H1 (cell line): Measurements from ENCODE around the gene KATNIP. TPM values are rescaled to one million over a fixed set of nuclear protein-coding genes. Genes with fewer than 3 reads are reported as not detected.

Experiments
- CTCF ChIA-PET: fragments of 300-600 bp; sonication (Branson Sonifier 250); formaldehyde crosslinking; loops from one replicate; lab custom pipeline; 2021; ENCODE audit not compliant: partially characterized antibody; lab: Charles Lee
- POLR2A ChIA-PET: fragments of 300-600 bp; sonication (Branson Sonifier 250); formaldehyde crosslinking; loops from one replicate; lab custom pipeline; 2021; ENCODE audit warnings: inconsistent platforms; ENCODE audit not compliant: partially characterized antibody; lab: Charles Lee
- DNase-seq, 2 experiments: peaks; one replicate each; pipeline versions ENCODE4 v3.0.0 to v3.0.0-alpha.2; 2010 to 2022; ENCODE audit warnings: low spot score in 2 of 2, low read depth in 1 of 2, mixed read lengths in 1 of 2
- FAIRE-seq: peaks from 2 replicates; lab custom pipeline; 2011; peaks lifted over from hg19 to GRCh38; lab: Jason Lieb, UNC
- H2AFZ ChIP-seq: 2 replicates; pipeline ENCODE4 v1.8.1; 2012; ENCODE audit warnings: low read length, inconsistent platforms
- H2AK5ac ChIP-seq: 2 replicates; pipeline ENCODE4 v1.6.1; 2013; ENCODE audit warnings: low read depth, low read length
- H2BK120ac ChIP-seq: replicated peaks from 2 replicates; pipeline ENCODE3; 2013; ENCODE audit warnings: low read depth, low read length, inconsistent platforms
- H2BK12ac ChIP-seq: 2 replicates; pipeline ENCODE4 v1.6.1; 2013; ENCODE audit warnings: low read depth, low read length
- H2BK15ac ChIP-seq: 2 replicates; pipeline ENCODE4 v1.6.1; 2013; ENCODE audit warnings: low read length
- H2BK20ac ChIP-seq: 2 replicates; pipeline ENCODE4 v1.6.1; 2013; ENCODE audit warnings: low read length
- H2BK5ac ChIP-seq: 2 replicates; pipeline ENCODE4 v1.6.1; 2013; ENCODE audit warnings: low read depth, low read length
- H3K14ac ChIP-seq: 2 replicates; pipeline ENCODE4 v1.6.1; 2013; ENCODE audit warnings: inconsistent platforms; ENCODE audit not compliant: insufficient read length
- H3K18ac ChIP-seq: 2 replicates; pipeline ENCODE4 v1.6.1; 2013; ENCODE audit warnings: low read length; ENCODE audit errors: extremely low read depth
- H3K23ac ChIP-seq: 2 replicates; pipeline ENCODE4 v1.6.1; 2013; ENCODE audit warnings: inconsistent platforms; ENCODE audit not compliant: insufficient read length
- H3K23me2 ChIP-seq: 2 replicates; pipeline ENCODE4 v1.6.1; 2013; ENCODE audit warnings: low read depth, low read length
- H3K27ac ChIP-seq: 2 replicates; pipeline ENCODE4 v1.6.1; 2011; ENCODE audit warnings: low read depth, low read length, inconsistent platforms
- H3K27me3 ChIP-seq, 4 experiments: replicated peaks in 1 of 4; 1 replicate in 1 of 4; 2 replicates in 3 of 4; pipeline versions ENCODE4 v1.6.1 to v1.8.1; 2011 to 2013; ENCODE audit warnings: low read length in 3 of 4, mild to moderate bottlenecking in 3 of 4, inconsistent platforms in 2 of 4, mixed read lengths in 2 of 4, moderate library complexity in 1 of 4; ENCODE audit not compliant: control insufficient read depth in 3 of 4, insufficient read depth in 3 of 4; ENCODE audit errors: extremely low read depth in 1 of 4
- H3K36me3 ChIP-seq, 4 experiments: 2 replicates each; pipeline versions ENCODE4 v1.6.1 to v1.8.1; 2011 to 2013; ENCODE audit warnings: mild to moderate bottlenecking in 4 of 4, low read length in 3 of 4, moderate library complexity in 2 of 4, control low read depth in 1 of 4, inconsistent platforms in 1 of 4; ENCODE audit not compliant: insufficient read depth in 4 of 4, control insufficient read depth in 2 of 4
- H3K4ac ChIP-seq: replicated peaks from 2 replicates; pipeline ENCODE3; 2013; ENCODE audit warnings: low read length, low read depth, mixed read lengths, inconsistent platforms; ENCODE audit not compliant: insufficient read length
- H3K4me1 ChIP-seq, 4 experiments: replicated peaks in 1 of 4; 1 replicate in 1 of 4; 2 replicates in 3 of 4; pipeline versions ENCODE4 v1.6.1 to v1.8.1; 2011 to 2013; ENCODE audit warnings: low read length in 3 of 4, inconsistent platforms in 2 of 4, mixed read lengths in 1 of 4; ENCODE audit not compliant: insufficient read depth in 4 of 4, control insufficient read depth in 3 of 4
- H3K4me2 ChIP-seq, 2 experiments: 2 replicates each; pipeline versions ENCODE4 v1.6.1 to v1.8.1; 2011 to 2013; ENCODE audit warnings: low read depth in 2 of 2, low read length in 2 of 2, control low read depth in 1 of 2, inconsistent platforms in 1 of 2, mild to moderate bottlenecking in 1 of 2; ENCODE audit not compliant: insufficient read depth in 1 of 2
- H3K4me3 ChIP-seq, 4 experiments: fragments of 200-600, 300-600 bp in 1 of 4; sonication (generic), shearing (Covaris generic), sonication (Bioruptor Twin) in 1 of 4; 2 replicates each; pipeline versions ENCODE4 v1.5.1 to v1.8.1; 2011 to 2016; ENCODE audit warnings: low read length in 4 of 4, low read depth in 3 of 4, control low read depth in 2 of 4, inconsistent platforms in 2 of 4, mild to moderate bottlenecking in 2 of 4, mixed read lengths in 1 of 4, moderate library complexity in 1 of 4; ENCODE audit not compliant: insufficient read depth in 2 of 4; ENCODE audit errors: extremely low read depth in 1 of 4
- H3K56ac ChIP-seq: replicated peaks from 2 replicates; pipeline ENCODE3; 2013; ENCODE audit warnings: low read depth, mild to moderate bottlenecking, mixed read lengths, low read length, inconsistent platforms; ENCODE audit not compliant: insufficient read length
- H3K79me1 ChIP-seq: 2 replicates; pipeline ENCODE4 v1.6.1; 2013; ENCODE audit warnings: low read depth, low read length, control low read depth
- H3K79me2 ChIP-seq, 2 experiments: 2 replicates each; pipeline versions ENCODE4 v1.6.1 to v1.8.1; 2012 to 2013; ENCODE audit warnings: low read length in 2 of 2, mild to moderate bottlenecking in 2 of 2, inconsistent platforms in 1 of 2; ENCODE audit not compliant: insufficient read depth in 2 of 2, control insufficient read depth in 1 of 2
- H3K9ac ChIP-seq, 4 experiments: replicated peaks in 1 of 4; 1 replicate in 1 of 4; 2 replicates in 3 of 4; pipeline versions ENCODE4 v1.6.1 to v1.8.1; 2011 to 2013; ENCODE audit warnings: low read depth in 3 of 4, low read length in 3 of 4, control low read depth in 2 of 4, mild to moderate bottlenecking in 2 of 4, moderate library complexity in 2 of 4, inconsistent platforms in 1 of 4; ENCODE audit errors: extremely low read depth in 1 of 4
- H3K9me3 ChIP-seq, 2 experiments: 2 replicates each; pipeline versions ENCODE4 v1.6.1 to v1.8.1; 2012 to 2013; ENCODE audit warnings: mild to moderate bottlenecking in 2 of 2, moderate library complexity in 2 of 2, control low read depth in 1 of 2, inconsistent platforms in 1 of 2, low read depth in 1 of 2, low read length in 1 of 2, mixed read lengths in 1 of 2; ENCODE audit not compliant: insufficient read depth in 2 of 2
- H4K20me1 ChIP-seq, 2 experiments: replicated peaks in 1 of 2; 2 replicates each; pipeline versions ENCODE3 to v1.8.1; 2011 to 2013; ENCODE audit warnings: inconsistent platforms in 2 of 2, low read length in 2 of 2, mild to moderate bottlenecking in 1 of 2; ENCODE audit not compliant: insufficient read depth in 2 of 2, control insufficient read depth in 1 of 2
- H4K5ac ChIP-seq: 2 replicates; pipeline ENCODE4 v1.6.1; 2013; ENCODE audit warnings: low read length, low read depth, mixed read lengths, inconsistent platforms; ENCODE audit not compliant: insufficient read length
- H4K8ac ChIP-seq: 2 replicates; pipeline ENCODE4 v1.8.0; 2013; ENCODE audit warnings: mild to moderate bottlenecking, moderate library complexity, low read length, inconsistent platforms; ENCODE audit not compliant: insufficient read depth; ENCODE audit errors: extremely low read depth
- H4K91ac ChIP-seq: replicated peaks from 2 replicates; pipeline ENCODE3; 2013; ENCODE audit warnings: low read length, mixed read lengths, inconsistent platforms; ENCODE audit not compliant: insufficient read length
- RBBP5 ChIP-seq: IDR thresholded peaks from 2 replicates; pipeline ENCODE4 v1.7.1; 2012; ENCODE audit warnings: low read depth, mild to moderate bottlenecking, inconsistent platforms, low read length, moderate library complexity, borderline replicate concordance
- WGBS, 2 experiments: shearing (Covaris generic) in 1 of 2; methylation state at CpG; one replicate each; pipeline versions ENCODE4 v1.1.6 to v1.1.7; 2013 to 2015; ENCODE audit warnings: low lambda C conversion rate in 2 of 2, mixed read lengths in 2 of 2, inconsistent platforms in 1 of 2, low coverage in 1 of 2, missing lambda C conversion rate in 1 of 2; ENCODE audit not compliant: insufficient replicate concordance in 2 of 2, insufficient coverage in 1 of 2, insufficient read length in 1 of 2; ENCODE audit errors: extremely low coverage in 1 of 2, missing lambda C conversion rate in 1 of 2; 5-methylcytosine and 5-hydroxymethylcytosine counted together
- polyA plus RNA-seq, 7 experiments: library from polyadenylated mRNA; depleted of rRNA in 3 of 7; stranded (reverse) in 5 of 7; unstranded in 2 of 7; fragments of >200 nt in 5 of 7; fragments of 200-250 nt in 2 of 7; gene quantifications; 1 replicate in 5 of 7; 2 replicates in 1 of 7; 4 replicates in 1 of 7; pipeline versions ENCODE4 v1.2.1 to v1.2.3, GENCODE V29; 2011 to 2013; ENCODE audit warnings: missing spikeins in 2 of 7, mixed read lengths in 2 of 7
- total RNA-seq: library from RNA; stranded (reverse); fragmentation: NEBNext Ultra II Directional; extraction: Animal tissue kit (Norgen Biotek cat#: 25700); gene quantifications from 2 replicates; pipeline ENCODE4 v1.2.1, GENCODE V29; 2021

KATNIP gene
- total and polyA plus RNA-seq, 2 of the 8 experiments (the other 6 are each of a cell fraction or from before 2014, with no cell fraction given) = 7.9 to 20.0 TPM

GRCh38 chr16:27588057-27588456 is 38.1 kb downstream of the KATNIP start:
- H4K5ac ChIP-seq = no peak overlapping the region
- WGBS, 2 experiments = 92% methylated on average over 3 of the region's 3 CpGs; no CpG with 5 or more reads in 1 of the 2 experiments
- H3K14ac ChIP-seq = no peak overlapping the region
- no peaks in the 10 kb centered on the region for H4K20me1 ChIP-seq
- no peak overlapping the region for H2BK15ac ChIP-seq
- no peak overlapping the region for H2AK5ac ChIP-seq
- ChIA-PET CTCF (interaction anchor here (1.0 kb wide), 1 partner anchor 17 kb away, joined by 3 read pairs; no protein-coding TSS in a partner anchor), POLR2A (no interaction called here)
- no peak overlapping the region for H3K27ac ChIP-seq
- H3K27me3 ChIP-seq = no peaks in the 10 kb centered on the region
- no peak overlapping the region for H3K4me3 ChIP-seq
- no peak overlapping the region for H3K9ac ChIP-seq
- no peak overlapping the region for H3K18ac ChIP-seq
- no peaks in the 10 kb centered on the region; a peak in 1 of 4 replicates for H3K9me3 ChIP-seq
- no peak overlapping the region for H2BK120ac ChIP-seq
- H4K8ac ChIP-seq = no peak overlapping the region
- no peaks in the 10 kb centered on the region for H3K79me2 ChIP-seq
- H2BK12ac ChIP-seq = no peak overlapping the region
- no peak overlapping the region for H2AFZ ChIP-seq
- no peak overlapping the region for H3K4ac ChIP-seq
- FAIRE-seq (no peak), DNase-seq (no peak)
- no peaks in the 10 kb centered on the region for H3K79me1 ChIP-seq
- H3K36me3 ChIP-seq = no peaks in the 10 kb centered on the region
- H3K23me2 ChIP-seq = no peaks in the 10 kb centered on the region
- no peak overlapping the region for H3K56ac ChIP-seq
- no peak overlapping the region for H3K4me2 ChIP-seq
- no peak overlapping the region for H2BK5ac ChIP-seq
- H3K4me1 ChIP-seq = no peaks in the 10 kb centered on the region
- H3K23ac ChIP-seq = no peak overlapping the region
- H4K91ac ChIP-seq = no peak overlapping the region
- no peak overlapping the region for H2BK20ac ChIP-seq
- TF ChIP-seq RBBP5 = no peak
